Endothelial cell of umbilical vein (primary cell): ENCODE measurements around the gene PKNOX2. TPM values are rescaled to one million over a fixed set of nuclear protein-coding genes. Genes with fewer than 3 reads are reported as not detected.

Experiments used
- BruUV-seq: library from RNA; stranded (reverse); fragments of 400-500 nt; replicated peaks from 2 replicates; lab custom pipeline; 2021; lab: Mats Ljungman, UMichigan
- CTCF ChIA-PET: fragments of 300-600, 350-600 bp; sonication (Branson Sonifier 250); formaldehyde crosslinking; loops from one replicate; lab custom pipeline; 2021; ENCODE audit warnings: antibody characterized with exemption, inconsistent platforms; lab: Charles Lee
- POLR2A ChIA-PET: fragments of 300-600, 350-600 bp; sonication (Branson Sonifier 250); formaldehyde crosslinking; loops from one replicate; lab custom pipeline; 2021; ENCODE audit warnings: antibody characterized with exemption, inconsistent platforms; lab: Charles Lee
- DNase-seq: peaks from one replicate; pipeline ENCODE4 v3.0.0-alpha.2; 2011; ENCODE audit warnings: low read depth, low spot score
- FAIRE-seq: peaks from 2 replicates; lab custom pipeline; 2011; peaks lifted over from hg19 to GRCh38; lab: Jason Lieb, UNC
- H2AFZ ChIP-seq: 2 replicates; pipeline ENCODE4 v1.6.0; 2012; ENCODE audit warnings: low read depth, low read length, control low read depth, inconsistent platforms
- H3K27ac ChIP-seq: 2 replicates; pipeline ENCODE4 v1.5.1; 2011; ENCODE audit warnings: low read depth, mild to moderate bottlenecking, control low read depth, low read length, moderate library complexity; ENCODE audit not compliant: insufficient read depth
- H3K27me3 ChIP-seq, 2 experiments: 2 replicates each; pipeline versions ENCODE4 v1.6.0 to v1.6.1; 2011; ENCODE audit warnings: low read length in 2 of 2, mixed read lengths in 1 of 2; ENCODE audit not compliant: control insufficient read depth in 2 of 2, insufficient read depth in 2 of 2
- H3K36me3 ChIP-seq, 2 experiments: 2 replicates in 1 of 2; 3 replicates in 1 of 2; pipeline ENCODE4 v1.5.1; 2011; ENCODE audit warnings: low read length in 2 of 2, mild to moderate bottlenecking in 1 of 2, moderate library complexity in 1 of 2; ENCODE audit not compliant: control insufficient read depth in 2 of 2, insufficient read depth in 2 of 2; ENCODE audit errors: extremely low read depth in 1 of 2
- H3K4me1 ChIP-seq: 3 replicates; pipeline ENCODE4 v1.5.1; 2011; ENCODE audit warnings: mild to moderate bottlenecking, low read length; ENCODE audit not compliant: control insufficient read depth, insufficient read depth; ENCODE audit errors: extremely low read depth
- H3K4me2 ChIP-seq: 2 replicates; pipeline ENCODE4 v1.6.1; 2011; ENCODE audit warnings: low read length, control low read depth, mixed read lengths; ENCODE audit not compliant: insufficient read depth
- H3K4me3 ChIP-seq, 3 experiments: fragments of 200-600 bp in 1 of 3; sonication (generic), shearing (Covaris generic) in 1 of 3; replicated peaks in 1 of 3; 2 replicates each; pipeline ENCODE4 v1.5.1; 2011 to 2016; ENCODE audit warnings: control low read depth in 3 of 3, low read length in 3 of 3, mild to moderate bottlenecking in 2 of 3, inconsistent platforms in 1 of 3, low read depth in 1 of 3, moderate library complexity in 1 of 3; ENCODE audit not compliant: insufficient read depth in 1 of 3
- H3K79me2 ChIP-seq: 2 replicates; pipeline ENCODE4 v1.6.0; 2012; ENCODE audit warnings: low read length, inconsistent platforms; ENCODE audit not compliant: control insufficient read depth, insufficient read depth
- H3K9ac ChIP-seq: replicated peaks from 2 replicates; pipeline ENCODE3; 2011; ENCODE audit warnings: low read length, control low read depth; ENCODE audit not compliant: insufficient read depth; ENCODE audit errors: extremely low read depth
- H3K9me1 ChIP-seq: replicated peaks from 3 replicates; pipeline ENCODE4 v1.6.0; 2011; ENCODE audit warnings: mild to moderate bottlenecking, low read length; ENCODE audit not compliant: control insufficient read depth, insufficient read depth; ENCODE audit errors: extremely low read depth
- H3K9me3 ChIP-seq: replicated peaks from 2 replicates; pipeline ENCODE4 v1.5.1; 2012; ENCODE audit warnings: low read length, inconsistent platforms; ENCODE audit not compliant: control insufficient read depth, insufficient read depth
- H4K20me1 ChIP-seq: replicated peaks from 2 replicates; pipeline ENCODE3; 2011; ENCODE audit warnings: mild to moderate bottlenecking, low read length; ENCODE audit not compliant: control insufficient read depth, insufficient read depth; ENCODE audit errors: extremely low read depth
- CTCF ChIP-seq, 2 donors: IDR thresholded peaks; 1 replicate in 1 of 2; 2 replicates in 1 of 2; pipeline ENCODE4 v1.5.1; 2011; ENCODE audit warnings: low read length in 2 of 2, mild to moderate bottlenecking in 2 of 2, moderate library complexity in 2 of 2, control low read depth in 1 of 2, inconsistent platforms in 1 of 2, low read depth in 1 of 2; ENCODE audit not compliant: insufficient read depth in 1 of 2; ENCODE audit errors: extremely low read depth in 1 of 2
- EZH2 ChIP-seq: IDR thresholded peaks from 2 replicates; pipeline ENCODE4 v1.6.1; 2012; ENCODE audit warnings: borderline replicate concordance, low read depth, mild to moderate bottlenecking, moderate library complexity, low read length, inconsistent platforms; ENCODE audit not compliant: severe bottlenecking
- FOS ChIP-seq: IDR thresholded peaks from 2 replicates; pipeline ENCODE4 v1.6.1; 2011; ENCODE audit warnings: mild to moderate bottlenecking, low read length, moderate library complexity, borderline replicate concordance; ENCODE audit not compliant: insufficient read depth
- GATA2 ChIP-seq: IDR thresholded peaks from 2 replicates; pipeline ENCODE4 v1.7.0; 2011; ENCODE audit warnings: low read depth, mild to moderate bottlenecking, moderate library complexity, mixed read lengths, low read length; ENCODE audit not compliant: insufficient read length, insufficient read depth
- JUN ChIP-seq: IDR thresholded peaks from 2 replicates; pipeline ENCODE4 v1.6.1; 2011; ENCODE audit warnings: borderline replicate concordance, low read depth; ENCODE audit not compliant: insufficient read length, insufficient read depth
- MAX ChIP-seq: IDR thresholded peaks from 2 replicates; pipeline ENCODE4 v1.6.1; 2011; ENCODE audit not compliant: insufficient read depth, insufficient read length
- MYC ChIP-seq: IDR thresholded peaks from one replicate; pipeline ENCODE4 v1.6.1; 2011; ENCODE audit warnings: mild to moderate bottlenecking, low read depth, low read length
- POLR2A ChIP-seq: IDR thresholded peaks from 2 replicates; pipeline ENCODE4 v1.6.1; 2012; ENCODE audit warnings: low read depth, mild to moderate bottlenecking, control low read depth, low read length
- dilution Hi-C: fragments of 300-500 bp; cut with MboI; formaldehyde crosslinking; loops from one replicate; pipeline ENCODE4 v1.15.0; 2019; ENCODE audit warnings: low sequenced_read_pairs; ENCODE audit not compliant: extremely low pct_ligation_motif_present
- intact Hi-C: fragments of 100-400 bp; cut with micrococcal nuclease; formaldehyde crosslinking; loops from one replicate; pipeline ENCODE4 v1.10.0; 2022
- polyA plus RNA-seq, 4 experiments: library from polyadenylated mRNA; depleted of rRNA in 3 of 4; stranded (reverse) in 3 of 4; unstranded in 1 of 4; fragments of >200 nt; gene quantifications; 2 replicates each; pipeline versions ENCODE4 v1.2.1 to v1.2.3, GENCODE V29; 2011 to 2012; ENCODE audit warnings: missing spikeins in 1 of 4
- total RNA-seq: library from RNA; stranded (reverse); gene quantifications from 2 replicates; pipeline ENCODE4 v1.2.3, GENCODE V29; 2021

The PKNOX2 gene
- total and polyA plus RNA-seq, 2 donors (not counting 3 experiments of a cell fraction or from before 2014, with no cell fraction given), result 0.11 to 0.91 TPM

- ChIA-PET POLR2A (no interaction called here), CTCF (interaction anchor here (0.8 to 1.1 kb wide), 3 partner anchors 12 to 303 kb away, joined by 3 read pairs; no protein-coding TSS in a partner anchor)
- Histone ChIP-seq H3K4me3 (no peak overlapping the region), H3K27me3 (peaks cover 0 to 11% of the 10 kb centered on the region in 2 experiments), H3K36me3 (no peaks in the 10 kb centered on the region), H3K9ac (no peak overlapping the region), H3K27ac (no peak overlapping the region), H4K20me1 (no peaks in the 10 kb centered on the region), H3K4me2 (no peak overlapping the region), H3K9me1 (no peaks in the 10 kb centered on the region), H3K9me3 (no peaks in the 10 kb centered on the region), H3K79me2 (no peaks in the 10 kb centered on the region), H2AFZ (no peak overlapping the region), H3K4me1 (no peaks in the 10 kb centered on the region)
- dilution Hi-C loops (no loop called here), intact Hi-C loops (no loop called here)
- no peak for FAIRE-seq
- no peak for DNase-seq
- TF ChIP-seq GATA2 (no peak), POLR2A (no peak), CTCF (IDR thresholded peaks at IDR 0.05; ENCODE audit: extremely low read depth in 1 of 2, insufficient read depth in 1 of 2, low read depth in 1 of 2, low read length in 2 of 2) (no peak), EZH2 (no peak), FOS (no peak), MAX (no peak), MYC (no peak), JUN (no peak)
- BruUV-seq, result no TSS peak
These were observed 279.3 kb downstream of the PKNOX2 start for GRCh38 chr11:125443767-125444311.
